Endothelial cell of umbilical vein (primary cell): ENCODE measurements around the gene SLC12A2.

ENCODE experiments used
- CTCF ChIP-seq, 2 donors: IDR thresholded peaks; 1 replicate in 1 of 2; 2 replicates in 1 of 2; pipeline ENCODE4 v1.5.1; 2011; ENCODE audit warnings: low read length in 2 of 2, mild to moderate bottlenecking in 2 of 2, moderate library complexity in 2 of 2, control low read depth in 1 of 2, inconsistent platforms in 1 of 2, low read depth in 1 of 2; ENCODE audit not compliant: insufficient read depth in 1 of 2; ENCODE audit errors: extremely low read depth in 1 of 2
- EZH2 ChIP-seq: IDR thresholded peaks from 2 replicates; pipeline ENCODE4 v1.6.1; 2012; ENCODE audit warnings: borderline replicate concordance, low read depth, mild to moderate bottlenecking, moderate library complexity, low read length, inconsistent platforms; ENCODE audit not compliant: severe bottlenecking
- MYC ChIP-seq: IDR thresholded peaks from one replicate; pipeline ENCODE4 v1.6.1; 2011; ENCODE audit warnings: mild to moderate bottlenecking, low read depth, low read length
- POLR2A ChIP-seq: IDR thresholded peaks from 2 replicates; pipeline ENCODE4 v1.6.1; 2012; ENCODE audit warnings: low read depth, mild to moderate bottlenecking, control low read depth, low read length

DNA sequence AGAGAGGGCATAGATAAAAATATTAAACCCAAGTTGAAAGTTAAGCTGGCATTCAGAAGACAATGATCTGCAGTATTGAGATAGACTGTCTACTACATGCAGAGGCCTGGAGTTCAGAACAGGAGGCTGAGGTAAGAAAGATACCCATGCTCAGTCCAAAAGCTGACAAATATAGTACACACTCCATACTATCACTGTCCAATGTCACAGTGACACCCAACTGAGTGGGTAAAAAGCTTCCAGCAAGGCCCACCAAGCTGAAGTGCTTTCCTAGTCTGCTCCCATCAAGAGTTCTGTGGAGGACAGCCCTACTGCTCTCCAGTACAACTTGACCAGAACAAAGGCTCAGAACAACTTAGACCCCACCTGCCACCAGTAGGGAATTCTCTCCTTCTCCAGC is 124.9 kb downstream of the SLC12A2 start:
- TF ChIP-seq CTCF (IDR thresholded peaks at IDR 0.05; ENCODE audit: extremely low read depth in 1 of 2, insufficient read depth in 1 of 2, low read depth in 1 of 2, low read length in 2 of 2) (no peak), POLR2A (no peak), EZH2 (no peak), MYC (no peak)
